GM12874 (cell line): ENCODE results near the gene TCF7L1.

Source experiments
- TF ChIP-seq, protein P1 (sequence below): IDR thresholded peaks from 2 replicates; pipeline ENCODE4 v1.5.1; 2011; ENCODE audit warnings: low read depth, mild to moderate bottlenecking, control low read depth, low read length, moderate library complexity; ENCODE audit not compliant: insufficient read depth

The TCF7L1 gene

DNA sequence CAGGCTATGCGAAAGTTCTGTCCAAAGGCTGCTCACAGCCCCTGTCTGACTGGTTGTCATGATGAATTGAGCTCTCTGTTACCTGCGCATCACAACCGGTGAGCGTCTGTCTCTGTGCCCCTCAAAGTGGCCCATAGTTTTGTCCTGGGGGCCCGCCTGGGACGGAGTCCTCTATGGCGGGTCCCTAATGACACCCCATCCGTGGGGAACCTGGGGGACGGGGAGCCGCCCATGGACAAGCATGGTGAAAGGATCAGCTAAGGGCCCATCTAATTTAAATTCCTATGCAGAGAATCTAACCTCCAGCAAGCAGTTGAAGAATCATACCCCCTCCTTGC is 221.8 kb downstream of the TCF7L1 start:
- TF ChIP-seq, protein P1, sequence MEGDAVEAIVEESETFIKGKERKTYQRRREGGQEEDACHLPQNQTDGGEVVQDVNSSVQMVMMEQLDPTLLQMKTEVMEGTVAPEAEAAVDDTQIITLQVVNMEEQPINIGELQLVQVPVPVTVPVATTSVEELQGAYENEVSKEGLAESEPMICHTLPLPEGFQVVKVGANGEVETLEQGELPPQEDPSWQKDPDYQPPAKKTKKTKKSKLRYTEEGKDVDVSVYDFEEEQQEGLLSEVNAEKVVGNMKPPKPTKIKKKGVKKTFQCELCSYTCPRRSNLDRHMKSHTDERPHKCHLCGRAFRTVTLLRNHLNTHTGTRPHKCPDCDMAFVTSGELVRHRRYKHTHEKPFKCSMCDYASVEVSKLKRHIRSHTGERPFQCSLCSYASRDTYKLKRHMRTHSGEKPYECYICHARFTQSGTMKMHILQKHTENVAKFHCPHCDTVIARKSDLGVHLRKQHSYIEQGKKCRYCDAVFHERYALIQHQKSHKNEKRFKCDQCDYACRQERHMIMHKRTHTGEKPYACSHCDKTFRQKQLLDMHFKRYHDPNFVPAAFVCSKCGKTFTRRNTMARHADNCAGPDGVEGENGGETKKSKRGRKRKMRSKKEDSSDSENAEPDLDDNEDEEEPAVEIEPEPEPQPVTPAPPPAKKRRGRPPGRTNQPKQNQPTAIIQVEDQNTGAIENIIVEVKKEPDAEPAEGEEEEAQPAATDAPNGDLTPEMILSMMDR = no peak

- TF ChIP-seq, protein P1 = no peak
Observed at GRCh38 chr2:85355521-85355920, 222.3 kb downstream of the TCF7L1 start.

GRCh38 chr2:85356186-85356585 is 223.0 kb downstream of the TCF7L1 start:
- TF ChIP-seq, protein P1 = no peak

DNA sequence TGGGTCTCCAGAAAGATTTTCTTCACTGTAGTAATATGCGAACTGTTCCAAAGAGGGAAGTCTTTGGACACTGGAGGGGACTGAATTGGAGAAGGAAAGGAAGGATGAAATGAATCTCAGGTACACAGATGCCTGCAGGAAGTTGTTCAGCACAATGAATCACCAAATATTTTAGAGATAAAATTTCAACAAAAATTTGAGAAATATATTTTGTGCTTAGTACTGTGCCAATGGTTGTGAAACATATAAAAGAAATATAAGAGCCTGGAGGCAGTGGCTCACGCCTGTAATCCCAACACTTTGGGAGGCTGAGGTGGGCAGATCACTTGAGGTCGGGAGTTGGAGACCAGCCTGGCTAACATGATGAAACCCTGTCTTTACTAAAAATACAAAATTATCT is 224.5 kb downstream of the TCF7L1 start:
- TF ChIP-seq, protein P1 = no peak
